NCI-H460 (cell line): ENCODE results near the gene HOXA9. TPM values are rescaled to one million over a fixed set of nuclear protein-coding genes. Genes with fewer than 3 reads are reported as not detected.

Source experiments
- DNase-seq: peaks from one replicate; pipeline ENCODE4 v3.0.0-alpha.2; 2016; ENCODE audit warnings: low read depth; ENCODE audit errors: extremely low read depth
- total RNA-seq: library from RNA; depleted of rRNA; stranded (reverse); fragments of >200 nt; shearing (Covaris generic); gene quantifications from 2 replicates; pipeline ENCODE4 v1.2.3, GENCODE V29; 2014

HOXA9 gene
- total RNA-seq, 1 experiment from 2014 or later: 7.8 TPM

DNA sequence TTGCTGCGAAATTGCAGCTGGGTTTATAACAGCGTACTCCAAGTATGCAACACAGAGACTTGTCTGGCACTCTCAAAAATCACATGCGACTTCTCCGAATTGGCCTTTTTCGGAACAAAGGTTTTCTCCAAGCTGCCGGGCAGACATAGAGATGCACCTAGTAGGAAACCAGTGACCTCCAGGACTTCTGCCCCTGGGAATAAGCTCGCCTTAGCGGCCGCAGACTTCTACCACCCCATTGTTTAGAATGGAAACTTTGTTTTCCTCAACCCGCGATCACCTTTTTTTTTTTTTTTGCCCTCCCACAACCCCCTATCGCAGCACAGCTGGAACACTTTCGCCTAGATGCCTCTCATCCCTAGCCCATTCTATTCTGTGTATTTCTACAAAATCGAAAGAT lies 13.7 kb upstream of the HOXA9 start:
- DNase-seq: no peak

DNA sequence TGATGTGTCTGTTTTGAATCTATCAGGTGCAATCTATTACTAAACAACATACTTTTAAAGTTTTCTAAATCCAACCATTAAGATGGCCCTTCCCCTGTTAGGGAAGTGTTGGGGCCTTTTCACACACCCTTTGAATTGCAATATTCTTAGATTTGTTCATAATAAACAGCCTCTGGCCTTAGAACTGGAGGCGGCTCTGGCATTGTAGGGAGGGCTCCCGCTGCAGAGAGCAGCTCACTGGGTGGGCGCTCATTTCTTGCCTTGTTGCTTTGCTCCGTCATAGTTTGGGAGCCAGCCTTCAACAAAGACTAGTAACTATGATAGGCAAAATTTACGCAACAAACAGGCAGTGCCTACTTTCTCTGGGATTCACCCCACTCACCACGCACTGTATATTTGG lies 13.0 kb upstream of the HOXA9 start:
- DNase-seq: no peak

GRCh38 chr7:27177795-27178320 lies 12.5 kb upstream of the HOXA9 start:
- no peak for DNase-seq

DNA sequence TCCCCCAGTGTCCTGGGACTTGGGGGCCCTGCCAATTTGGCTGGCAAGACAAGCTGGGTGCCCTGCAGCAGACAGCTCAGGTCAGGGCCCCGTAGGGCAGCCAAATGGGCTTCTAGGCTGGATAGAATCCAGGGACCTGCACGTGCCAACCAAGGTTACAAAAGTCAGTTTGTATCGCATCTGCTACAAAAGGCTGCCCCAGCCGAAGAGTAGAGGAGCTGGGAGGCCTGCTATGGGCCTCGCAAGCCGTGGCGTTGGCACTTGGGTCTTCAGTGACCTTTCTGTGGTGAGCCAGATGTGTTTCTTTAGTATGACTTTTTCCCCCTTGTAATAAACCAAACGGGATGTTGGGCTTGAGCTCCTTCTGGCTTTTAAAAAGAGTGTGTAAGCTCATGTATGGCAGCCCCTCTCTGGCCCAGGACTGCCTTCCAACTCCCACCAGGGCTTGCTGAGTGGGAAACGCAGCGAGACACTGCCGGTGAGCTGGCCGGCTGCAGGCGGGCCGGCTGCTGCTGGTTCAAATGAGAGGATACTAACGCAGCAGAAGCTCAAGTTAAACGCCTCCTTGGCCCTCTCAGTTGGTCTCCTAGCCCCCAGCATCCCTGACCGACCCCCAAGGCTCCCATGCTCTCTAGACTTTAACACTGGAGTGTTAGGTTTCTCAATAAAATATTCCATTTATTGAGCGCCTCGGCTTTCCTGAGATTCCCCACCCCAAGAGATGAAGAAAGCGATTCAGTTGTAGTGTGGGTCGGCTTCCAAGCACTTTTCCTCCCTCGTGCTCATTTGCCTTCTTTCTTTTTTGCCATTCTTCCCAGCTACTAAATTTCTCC lies 11.8 kb upstream of the HOXA9 start:
- DNase-seq: no peak

GRCh38 chr7:27176524-27176845 lies 11.1 kb upstream of the HOXA9 start:
- no peak for DNase-seq

- no peak for DNase-seq
Observed at GRCh38 chr7:27175626-27176523, 10.5 kb upstream of the HOXA9 start.

DNA sequence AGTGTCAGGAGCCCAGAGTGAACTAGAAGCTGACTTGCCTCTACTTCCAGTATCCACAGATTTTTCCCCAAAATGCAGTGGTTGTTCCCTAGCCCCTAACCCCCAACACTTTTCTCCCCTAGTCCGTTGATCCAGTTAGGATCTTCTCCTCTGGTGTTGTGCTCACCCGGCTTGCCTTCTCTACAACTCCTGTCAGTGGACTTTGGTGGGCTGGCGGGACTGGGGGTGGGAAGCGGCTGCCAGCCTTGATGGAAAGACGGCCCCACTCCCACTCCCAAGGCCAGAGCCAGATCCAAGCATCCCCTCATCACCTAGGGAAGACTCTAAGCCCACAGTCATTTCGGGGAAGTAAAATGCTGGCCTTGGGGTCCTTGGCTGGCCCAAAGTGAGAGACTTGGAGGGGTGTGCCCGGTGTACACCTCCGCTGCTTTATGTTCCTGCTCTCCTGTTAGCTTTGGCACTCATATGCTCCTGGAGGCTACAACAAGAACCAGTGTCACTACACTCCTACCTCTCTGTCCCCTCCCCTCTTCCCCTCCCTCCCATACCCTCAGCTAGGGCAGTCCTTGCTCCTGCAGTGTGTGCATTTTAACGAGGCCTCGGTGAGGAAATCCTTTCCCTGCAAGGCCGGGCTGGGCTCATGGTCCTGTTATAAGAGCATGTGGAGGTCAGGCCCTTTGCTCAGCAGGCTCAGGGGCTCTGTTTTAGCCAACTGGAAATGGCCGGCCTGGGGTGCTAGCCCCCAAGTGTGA lies 9.7 kb upstream of the HOXA9 start:
- DNase-seq: no peak

DNA sequence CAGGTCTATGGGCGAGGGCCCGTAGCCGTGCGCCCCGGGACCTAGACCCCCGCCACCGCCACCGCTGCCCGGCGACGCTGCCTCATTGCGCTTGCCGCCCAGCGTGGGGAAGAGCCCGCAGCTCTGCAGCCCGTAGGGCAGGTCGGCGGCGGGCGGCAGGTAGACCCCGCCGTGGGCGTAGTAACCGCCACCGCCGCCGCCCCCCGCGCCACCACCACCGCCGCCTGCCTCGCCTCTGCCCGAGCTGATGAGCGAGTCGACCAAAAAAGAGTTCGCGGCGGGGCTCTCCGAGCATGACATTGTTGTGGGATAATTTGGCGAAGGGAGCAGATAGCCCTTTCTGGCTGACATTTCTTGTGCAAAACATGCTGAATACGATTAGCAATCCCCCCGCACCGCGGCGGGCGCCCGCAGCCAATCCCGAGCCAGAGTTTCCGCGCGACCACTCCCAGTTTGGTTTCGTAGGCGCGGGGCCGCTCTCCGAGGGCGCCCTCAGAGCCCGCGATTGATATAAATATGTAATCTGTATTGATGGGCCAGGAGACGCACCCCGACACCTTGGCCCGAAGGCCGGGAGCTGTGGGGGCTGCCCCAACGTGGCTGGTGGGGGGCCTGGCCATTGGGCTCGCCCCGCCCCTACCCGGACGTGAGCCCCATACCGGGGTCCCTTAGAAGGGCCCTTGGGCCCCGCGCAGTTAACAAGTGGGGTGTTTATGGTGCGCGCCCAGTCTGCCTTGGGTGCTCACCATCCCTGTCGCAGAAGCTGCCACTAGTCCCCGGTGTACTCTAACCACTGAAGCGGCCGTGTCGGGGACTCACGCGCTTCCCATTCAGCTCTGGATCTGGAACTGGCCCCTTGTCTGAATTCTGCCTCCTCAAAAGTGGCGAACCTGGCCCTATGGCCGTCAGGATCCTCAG lies 8.9 kb upstream of the HOXA9 start, which contains the start of gene HOXA10:
TSS of gene HOXA10 (minus strand) at position 365 of the 918 bp plus-strand sequence. CDS start at position 351, 14 bp downstream.
- DNase-seq: no peak

GRCh38 chr7:27173511-27173955 lies 8.2 kb upstream of the HOXA9 start:
- DNase-seq: no peak

GRCh38 chr7:27172823-27173510 lies 7.6 kb upstream of the HOXA9 start:
- DNase-seq: no peak

- DNase-seq: no peak
Observed at GRCh38 chr7:27172315-27172774, 7.0 kb upstream of the HOXA9 start.

- no peak for DNase-seq
Observed at GRCh38 chr7:27171637-27172314, 6.4 kb upstream of the HOXA9 start.

DNA sequence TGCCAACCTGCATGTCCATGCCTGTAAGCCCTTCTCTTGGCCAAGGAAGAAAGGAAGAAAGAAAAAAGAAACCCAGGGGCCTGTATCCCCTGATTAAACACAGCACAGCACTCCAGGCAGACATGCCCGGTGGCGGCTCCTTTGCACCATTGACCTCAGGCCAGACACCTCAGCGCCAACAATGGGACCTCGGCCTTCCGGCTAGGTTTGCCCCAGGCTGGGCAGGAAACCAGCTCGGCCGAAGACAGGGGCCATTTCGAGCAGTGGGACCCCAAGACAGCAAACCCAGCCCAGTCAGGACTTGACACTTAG lies 5.9 kb upstream of the HOXA9 start:
- no peak for DNase-seq

- DNase-seq: no peak
Observed at GRCh38 chr7:27170426-27171324, 5.3 kb upstream of the HOXA9 start.

- no peak for DNase-seq
Observed at GRCh38 chr7:27169658-27170425, 4.5 kb upstream of the HOXA9 start.

GRCh38 chr7:27168265-27168947 lies 3.1 kb upstream of the HOXA9 start:
- no peak for DNase-seq
